ENCODE data around the gene TIMM29.
"Not testable (repeated sequence)": the region's sequence is repeated elsewhere in the genome, so short reads cannot be mapped to it uniquely, and the experiment has no call there.

TIMM29 gene

GRCh38 chr19:10913716-10914340 is 14.8 kb upstream of the TIMM29 start:
- no peak for DNase-seq

GRCh38 chr19:10915130-10916091 is 13.2 kb upstream of the TIMM29 start:
- no peak for DNase-seq

- no peak for DNase-seq
Observed at GRCh38 chr19:10916602-10917001, 12.0 kb upstream of the TIMM29 start.

- no peak for DNase-seq
Observed at GRCh38 chr19:10918359-10918758, 10.3 kb upstream of the TIMM29 start.

GRCh38 chr19:10919352-10920287 is 9.0 kb upstream of the TIMM29 start:
- no peak for DNase-seq

- no peak for DNase-seq
Observed at GRCh38 chr19:10920288-10920655, 8.3 kb upstream of the TIMM29 start.

GRCh38 chr19:10920781-10921180 is 7.8 kb upstream of the TIMM29 start:
- no peak for DNase-seq

- DNase-seq, result no peak
Observed at GRCh38 chr19:10921199-10921909, 7.3 kb upstream of the TIMM29 start.

GRCh38 chr19:10921910-10922637 is 6.5 kb upstream of the TIMM29 start:
- no peak for DNase-seq

- DNase-seq, result no peak
Observed at GRCh38 chr19:10922638-10923014, 6.0 kb upstream of the TIMM29 start.

GRCh38 chr19:10923260-10924112 is 5.1 kb upstream of the TIMM29 start:
- no peak for DNase-seq

- DNase-seq, result no peak
Observed at GRCh38 chr19:10924597-10924996, 4.0 kb upstream of the TIMM29 start.

- no peak for DNase-seq
Observed at GRCh38 chr19:10927730-10928562, 665 bp upstream of the TIMM29 start.

GRCh38 chr19:10929402-10929794 is 787 bp downstream of the TIMM29 start:
- no peak for DNase-seq

- DNase-seq, result no peak
Observed at GRCh38 chr19:10935371-10936059, 6.9 kb downstream of the TIMM29 start.

GRCh38 chr19:10936661-10937084 is 8.1 kb downstream of the TIMM29 start:
- DNase-seq, result peak; percentile 45

GRCh38 chr19:10941649-10942048 is 13.0 kb downstream of the TIMM29 start:
- not testable (repeated sequence) for DNase-seq

- not testable (repeated sequence) for DNase-seq
Observed at GRCh38 chr19:10943412-10943811, 14.8 kb downstream of the TIMM29 start.

- no peak for DNase-seq
Observed at GRCh38 chr19:10945264-10945663, 16.7 kb downstream of the TIMM29 start.
